HL-60 (cell line): ENCODE results near the gene KRTAP2-2.

Experiments used
- GABPA ChIP-seq: IDR thresholded peaks from 2 replicates; pipeline ENCODE4 v1.6.1; 2012; ENCODE audit warnings: low read depth
- POLR2AphosphoS5 ChIP-seq: IDR thresholded peaks from 2 replicates; pipeline ENCODE4 v1.6.1; 2012; ENCODE audit warnings: low read depth
- SPI1 ChIP-seq: IDR thresholded peaks from 2 replicates; pipeline ENCODE4 v1.6.1; 2012; ENCODE audit warnings: low read depth, mild to moderate bottlenecking, borderline replicate concordance
- TF ChIP-seq, protein P1 (sequence below): IDR thresholded peaks from one replicate; pipeline ENCODE4 v1.5.1; 2011; ENCODE audit warnings: low read length, control low read depth, inconsistent platforms; ENCODE audit not compliant: insufficient read depth
- TF ChIP-seq, protein P2 (sequence below): IDR thresholded peaks from 2 replicates; pipeline ENCODE4 v1.6.1; 2012; ENCODE audit warnings: low read depth; ENCODE audit not compliant: insufficient replicate concordance

DNA sequence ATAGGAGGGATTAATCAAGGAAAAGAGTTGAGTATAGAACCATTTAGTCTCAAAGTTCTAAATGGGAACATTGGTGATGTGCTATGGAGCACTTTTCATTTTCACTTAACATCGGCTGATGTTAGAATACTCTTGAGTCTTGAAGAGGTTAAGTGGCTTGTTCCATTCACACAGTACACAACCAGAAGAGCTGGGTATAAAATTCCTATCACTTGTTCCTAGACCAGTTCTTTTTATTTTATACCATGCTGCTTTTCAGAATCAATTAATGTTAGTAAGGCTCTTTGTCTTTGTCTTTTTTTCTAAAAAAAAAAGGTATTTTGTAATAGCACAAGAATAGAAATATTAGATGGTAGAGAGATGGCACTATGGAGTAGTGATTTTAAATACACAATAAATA, 12.1 kb downstream of the KRTAP2-2 start:
- TF ChIP-seq, protein P1, sequence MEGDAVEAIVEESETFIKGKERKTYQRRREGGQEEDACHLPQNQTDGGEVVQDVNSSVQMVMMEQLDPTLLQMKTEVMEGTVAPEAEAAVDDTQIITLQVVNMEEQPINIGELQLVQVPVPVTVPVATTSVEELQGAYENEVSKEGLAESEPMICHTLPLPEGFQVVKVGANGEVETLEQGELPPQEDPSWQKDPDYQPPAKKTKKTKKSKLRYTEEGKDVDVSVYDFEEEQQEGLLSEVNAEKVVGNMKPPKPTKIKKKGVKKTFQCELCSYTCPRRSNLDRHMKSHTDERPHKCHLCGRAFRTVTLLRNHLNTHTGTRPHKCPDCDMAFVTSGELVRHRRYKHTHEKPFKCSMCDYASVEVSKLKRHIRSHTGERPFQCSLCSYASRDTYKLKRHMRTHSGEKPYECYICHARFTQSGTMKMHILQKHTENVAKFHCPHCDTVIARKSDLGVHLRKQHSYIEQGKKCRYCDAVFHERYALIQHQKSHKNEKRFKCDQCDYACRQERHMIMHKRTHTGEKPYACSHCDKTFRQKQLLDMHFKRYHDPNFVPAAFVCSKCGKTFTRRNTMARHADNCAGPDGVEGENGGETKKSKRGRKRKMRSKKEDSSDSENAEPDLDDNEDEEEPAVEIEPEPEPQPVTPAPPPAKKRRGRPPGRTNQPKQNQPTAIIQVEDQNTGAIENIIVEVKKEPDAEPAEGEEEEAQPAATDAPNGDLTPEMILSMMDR, result no peak
- TF ChIP-seq, protein P2, sequence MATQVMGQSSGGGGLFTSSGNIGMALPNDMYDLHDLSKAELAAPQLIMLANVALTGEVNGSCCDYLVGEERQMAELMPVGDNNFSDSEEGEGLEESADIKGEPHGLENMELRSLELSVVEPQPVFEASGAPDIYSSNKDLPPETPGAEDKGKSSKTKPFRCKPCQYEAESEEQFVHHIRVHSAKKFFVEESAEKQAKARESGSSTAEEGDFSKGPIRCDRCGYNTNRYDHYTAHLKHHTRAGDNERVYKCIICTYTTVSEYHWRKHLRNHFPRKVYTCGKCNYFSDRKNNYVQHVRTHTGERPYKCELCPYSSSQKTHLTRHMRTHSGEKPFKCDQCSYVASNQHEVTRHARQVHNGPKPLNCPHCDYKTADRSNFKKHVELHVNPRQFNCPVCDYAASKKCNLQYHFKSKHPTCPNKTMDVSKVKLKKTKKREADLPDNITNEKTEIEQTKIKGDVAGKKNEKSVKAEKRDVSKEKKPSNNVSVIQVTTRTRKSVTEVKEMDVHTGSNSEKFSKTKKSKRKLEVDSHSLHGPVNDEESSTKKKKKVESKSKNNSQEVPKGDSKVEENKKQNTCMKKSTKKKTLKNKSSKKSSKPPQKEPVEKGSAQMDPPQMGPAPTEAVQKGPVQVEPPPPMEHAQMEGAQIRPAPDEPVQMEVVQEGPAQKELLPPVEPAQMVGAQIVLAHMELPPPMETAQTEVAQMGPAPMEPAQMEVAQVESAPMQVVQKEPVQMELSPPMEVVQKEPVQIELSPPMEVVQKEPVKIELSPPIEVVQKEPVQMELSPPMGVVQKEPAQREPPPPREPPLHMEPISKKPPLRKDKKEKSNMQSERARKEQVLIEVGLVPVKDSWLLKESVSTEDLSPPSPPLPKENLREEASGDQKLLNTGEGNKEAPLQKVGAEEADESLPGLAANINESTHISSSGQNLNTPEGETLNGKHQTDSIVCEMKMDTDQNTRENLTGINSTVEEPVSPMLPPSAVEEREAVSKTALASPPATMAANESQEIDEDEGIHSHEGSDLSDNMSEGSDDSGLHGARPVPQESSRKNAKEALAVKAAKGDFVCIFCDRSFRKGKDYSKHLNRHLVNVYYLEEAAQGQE, result no peak
- TF ChIP-seq POLR2AphosphoS5, result no peak
- TF ChIP-seq SPI1, result no peak
- TF ChIP-seq GABPA, result no peak
